SH-SY5Y (cell line): Measurements from ENCODE around the gene KLHL29.

Source experiments
- GATA2 ChIP-seq: IDR thresholded peaks from 2 replicates; pipeline ENCODE4 v1.6.1; 2011; ENCODE audit warnings: mild to moderate bottlenecking, low read depth, low read length
- GATA3 ChIP-seq: IDR thresholded peaks from 2 replicates; pipeline ENCODE4 v1.6.1; 2011; ENCODE audit warnings: low read depth, mild to moderate bottlenecking, low read length, moderate library complexity

GRCh38 chr2:23662466-23662865 lies 277.5 kb downstream of the KLHL29 start:
- no peak for TF ChIP-seq GATA2
- TF ChIP-seq GATA3 = no peak
